OCI-LY7 (cell line): ENCODE results near the gene LCE4A. TPM values are rescaled to one million over a fixed set of nuclear protein-coding genes. Genes with fewer than 3 reads are reported as not detected.
"Not testable (repeated sequence)": the region's sequence is repeated elsewhere in the genome, so short reads cannot be mapped to it uniquely, and the experiment has no call there.

ENCODE experiments used
- BruUV-seq: library from RNA; stranded (reverse); fragments of 400-500 nt; replicated peaks from 2 replicates; lab custom pipeline; 2021; lab: Mats Ljungman, UMichigan
- CTCF ChIA-PET: fragments of 300-600 bp; sonication (Branson Sonifier 250); formaldehyde crosslinking; loops from one replicate; lab custom pipeline; 2022; ENCODE audit warnings: antibody characterized with exemption; ENCODE audit not compliant: unreplicated experiment; lab: Charles Lee
- POLR2A ChIA-PET: fragments of 300-600 bp; sonication (Branson Sonifier 250); formaldehyde crosslinking; loops from one replicate; lab custom pipeline; 2022; ENCODE audit warnings: antibody characterized with exemption; lab: Charles Lee
- DNase-seq: peaks from one replicate; pipeline ENCODE4 v3.0.0-alpha.2; 2015; ENCODE audit warnings: low spot score
- H2AFZ ChIP-seq: fragments of 200-600 bp; sonication (generic), shearing (Covaris generic); 2 replicates; pipeline ENCODE4 v1.6.1; 2014; ENCODE audit warnings: mild to moderate bottlenecking, antibody characterized with exemption, low read length, moderate library complexity
- H3K27ac ChIP-seq: fragments of 200-600 bp; sonication (generic); 2 replicates; pipeline ENCODE4 v1.5.1; 2014; ENCODE audit warnings: mixed run types, low read depth, mild to moderate bottlenecking, moderate library complexity, low read length, inconsistent platforms; ENCODE audit not compliant: poor library complexity, severe bottlenecking
- H3K36me3 ChIP-seq: fragments of 200-600 bp; sonication (generic); 2 replicates; pipeline ENCODE4 v1.6.1; 2014; ENCODE audit warnings: mild to moderate bottlenecking, antibody characterized with exemption, low read length, moderate library complexity, mixed read lengths; ENCODE audit not compliant: insufficient read depth
- H3K4me1 ChIP-seq: fragments of 200-600 bp; sonication (generic); 2 replicates; pipeline ENCODE4 v1.5.1; 2014; ENCODE audit warnings: mild to moderate bottlenecking, low read length; ENCODE audit not compliant: insufficient read depth, poor library complexity, severe bottlenecking
- H3K4me2 ChIP-seq: fragments of 200-600 bp; sonication (generic); 2 replicates; pipeline ENCODE4 v1.6.1; 2014; ENCODE audit warnings: mild to moderate bottlenecking, low read length
- H3K4me3 ChIP-seq: fragments of 200-600 bp; sonication (generic); 2 replicates; pipeline ENCODE4 v1.5.1; 2014; ENCODE audit warnings: mild to moderate bottlenecking, low read depth, low read length; ENCODE audit not compliant: poor library complexity, severe bottlenecking
- H3K79me2 ChIP-seq: fragments of 200-600 bp; sonication (generic); 2 replicates; pipeline ENCODE4 v1.6.1; 2016; ENCODE audit warnings: low read depth, mild to moderate bottlenecking, low read length, moderate library complexity, mixed read lengths; ENCODE audit not compliant: insufficient read depth
- H3K9me2 ChIP-seq: fragments of 200-600 bp; sonication (generic); 2 replicates; pipeline ENCODE4 v1.6.1; 2016; ENCODE audit warnings: mild to moderate bottlenecking, low read length, mixed read lengths; ENCODE audit not compliant: insufficient read depth
- H3K9me3 ChIP-seq: fragments of 200-600 bp; sonication (generic); 2 replicates; pipeline ENCODE4 v1.6.1; 2014; ENCODE audit warnings: mild to moderate bottlenecking, mixed run types, low read length, mixed read lengths
- H4K20me1 ChIP-seq: fragments of 200-600 bp; sonication (generic); 2 replicates; pipeline ENCODE4 v1.6.1; 2014; ENCODE audit warnings: mild to moderate bottlenecking, antibody characterized with exemption, low read length, moderate library complexity, mixed read lengths; ENCODE audit not compliant: insufficient read depth
- CTCF ChIP-seq: fragments of 200-600 bp; sonication (generic); conservative IDR thresholded peaks from 2 replicates; pipeline ENCODE4 v1.5.1; 2014; ENCODE audit warnings: mild to moderate bottlenecking, antibody characterized with exemption, low read length, moderate library complexity, mixed read lengths
- EZH2phosphoT487 ChIP-seq: fragments of 200-600 bp; sonication (generic); IDR thresholded peaks from 2 replicates; pipeline ENCODE4 v1.6.1; 2018; ENCODE audit warnings: low read depth, borderline replicate concordance, mild to moderate bottlenecking, mixed run types, antibody characterized with exemption, low read length, moderate library complexity, mixed read lengths
- intact Hi-C: fragments of 100-400 bp; cut with micrococcal nuclease; formaldehyde crosslinking; loops from one replicate; pipeline ENCODE4 v1.10.0; 2022; ENCODE audit not compliant: unreplicated experiment
- total RNA-seq, 2 experiments: library from RNA; depleted of rRNA in 1 of 2; stranded (reverse); fragments of >200 nt in 1 of 2; shearing (Covaris generic) in 1 of 2; gene quantifications; 2 replicates each; pipeline ENCODE4 v1.2.3, GENCODE V29; 2014 to 2022

LCE4A gene
- total RNA-seq, 2 experiments from 2014 or later, result not detected

DNA sequence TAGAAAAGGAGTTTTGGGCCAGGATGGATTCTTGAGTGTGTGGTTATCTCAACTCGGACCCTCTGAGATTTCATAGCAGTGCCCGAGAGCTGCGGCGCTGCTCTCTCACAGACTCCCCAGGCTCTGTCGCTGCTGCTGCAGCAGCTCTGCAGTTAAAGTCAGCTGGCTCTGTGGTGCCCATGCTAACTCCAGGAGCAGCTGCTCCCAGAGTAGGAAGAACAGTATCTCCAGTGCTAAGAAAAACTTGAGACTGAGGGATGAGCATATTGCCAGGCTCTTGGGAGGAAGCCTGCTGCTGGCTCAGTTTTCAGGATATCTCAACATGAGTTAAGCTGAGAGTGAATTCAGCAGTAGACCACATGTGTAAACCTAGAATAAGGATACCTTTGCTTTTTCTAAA lies 40.3 kb upstream of the LCE4A start:
- no peak overlapping the region for H3K4me3 ChIP-seq
- TF ChIP-seq CTCF (no peak), EZH2phosphoT487 (no peak)
- no peaks in the 10 kb centered on the region for H3K36me3 ChIP-seq
- H3K79me2 ChIP-seq, result no peaks in the 10 kb centered on the region
- no peak for DNase-seq
- ChIA-PET CTCF (no interaction called here), POLR2A (interaction anchor here (0.6 kb wide), 1 partner anchor 120 kb away, joined by 3 read pairs; no protein-coding TSS in a partner anchor)
- H3K9me2 ChIP-seq, result no peaks in the 10 kb centered on the region
- no peaks in the 10 kb centered on the region for H4K20me1 ChIP-seq
- H3K9me3 ChIP-seq, result no peaks in the 10 kb centered on the region
- H2AFZ ChIP-seq, result no peak overlapping the region
- no peak overlapping the region for H3K27ac ChIP-seq
- BruUV-seq, result no TSS peak
- H3K4me1 ChIP-seq, result no peaks in the 10 kb centered on the region
- no peak overlapping the region for H3K4me2 ChIP-seq
- intact Hi-C loops, result no loop called here

DNA sequence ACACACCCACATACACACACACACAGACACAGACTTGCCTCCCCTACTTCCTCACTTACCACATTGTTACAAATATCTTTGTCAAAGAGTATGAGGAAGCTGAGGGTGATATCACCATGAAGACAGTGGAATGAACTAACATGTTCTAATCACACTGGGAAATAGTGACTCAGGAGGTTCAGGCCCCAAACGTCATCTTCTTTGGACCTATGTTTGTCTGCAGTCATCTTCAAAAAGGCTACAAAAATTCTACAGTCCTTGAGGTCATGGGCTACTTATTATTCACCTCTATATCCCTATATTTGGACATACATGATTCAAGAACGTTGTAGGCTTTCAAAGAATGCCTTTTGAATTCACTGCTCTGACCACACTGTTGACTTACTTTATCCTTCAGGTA lies 34.9 kb upstream of the LCE4A start:
- Histone ChIP-seq H3K4me3 (no peak overlapping the region), H3K79me2 (no peaks in the 10 kb centered on the region), H3K27ac (no peak overlapping the region), H2AFZ (no peak overlapping the region), H3K4me2 (no peak overlapping the region), H3K4me1 (no peaks in the 10 kb centered on the region), H3K9me3 (no peaks in the 10 kb centered on the region), H3K36me3 (no peaks in the 10 kb centered on the region), H4K20me1 (no peaks in the 10 kb centered on the region), H3K9me2 (no peaks in the 10 kb centered on the region)
- POLR2A ChIA-PET, result no interaction called here
- CTCF ChIA-PET, result no interaction called here
- intact Hi-C loops, result no loop called here
- no TSS peak for BruUV-seq
- no peak for DNase-seq
- TF ChIP-seq EZH2phosphoT487 (no peak), CTCF (no peak)

DNA sequence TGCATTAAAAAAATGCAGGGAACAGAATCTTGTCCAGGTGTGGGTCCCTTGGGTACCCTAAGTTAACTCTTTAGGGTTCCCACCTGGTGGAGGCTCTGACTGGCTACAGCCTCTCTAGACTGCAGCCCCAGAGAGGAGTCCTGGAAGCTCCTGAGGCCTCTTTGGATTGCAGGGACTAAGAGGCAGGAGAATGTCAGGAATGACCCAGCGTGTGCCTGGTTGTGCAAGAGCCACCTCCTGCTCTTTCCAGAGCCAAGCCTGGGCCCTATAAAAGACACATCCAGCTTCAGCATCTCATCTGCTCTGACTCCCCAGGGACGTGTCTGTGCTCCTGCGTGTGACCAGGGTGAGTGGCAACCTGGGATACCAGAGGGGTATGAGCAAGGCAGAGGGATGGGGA lies 33.0 kb upstream of the LCE4A start, which contains the start of gene LCE2C:
LCE2C (plus strand) TSS at position 297 of the 400 bp plus-strand sequence. CDS start 737 bp downstream, outside the sequence.
- H3K9me2 ChIP-seq, POLR2A ChIA-PET, H3K4me3 ChIP-seq, H4K20me1 ChIP-seq, H3K27ac ChIP-seq, H2AFZ ChIP-seq, BruUV-seq, DNase-seq, H3K36me3 ChIP-seq, H3K9me3 ChIP-seq, H3K4me1 ChIP-seq, H3K4me2 ChIP-seq, CTCF ChIA-PET, H3K79me2 ChIP-seq, intact Hi-C loops: not testable (repeated sequence)
